GM23338 (cell line): ENCODE measurements around the gene VAPA. TPM values are rescaled to one million over a fixed set of nuclear protein-coding genes. Genes with fewer than 3 reads are reported as not detected.

ENCODE experiments used
- ATAC-seq: fragments of 200-7000 bp; cut with Tn5 transposase; 3 replicates; pipeline ENCODE4 v1.9.1; 2020
- DNase-seq: peaks from one replicate; pipeline ENCODE4 v3.0.0-alpha.2; 2015; ENCODE audit warnings: low spot score
- H2AFZ ChIP-seq: fragments of 200-600 bp; sonication (generic); 2 replicates; pipeline ENCODE4 v1.8.0; 2016; ENCODE audit warnings: antibody characterized with exemption, mild to moderate bottlenecking, moderate library complexity
- H3F3A ChIP-seq: fragments of 200-600 bp; sonication (generic); replicated peaks from 2 replicates; pipeline ENCODE4 v1.8.0; 2017; ENCODE audit warnings: antibody characterized with exemption, mixed run types, low read depth
- H3K27ac ChIP-seq: fragments of 200-600 bp; sonication (generic); 2 replicates; pipeline ENCODE4 v1.6.1; 2016; ENCODE audit warnings: low read depth
- H3K27me3 ChIP-seq: fragments of 200-600 bp; sonication (generic); 2 replicates; pipeline ENCODE4 v1.8.0; 2016; ENCODE audit warnings: mild to moderate bottlenecking, mixed run types, moderate library complexity; ENCODE audit not compliant: insufficient read depth
- H3K36me3 ChIP-seq: fragments of 200-600 bp; sonication (generic); 2 replicates; pipeline ENCODE4 v1.8.0; 2016; ENCODE audit warnings: mild to moderate bottlenecking; ENCODE audit not compliant: insufficient read depth
- H3K4me1 ChIP-seq: fragments of 200-600 bp; sonication (generic); 2 replicates; pipeline ENCODE4 v1.8.0; 2016; ENCODE audit warnings: mild to moderate bottlenecking, moderate library complexity; ENCODE audit not compliant: insufficient read depth
- H3K4me2 ChIP-seq: fragments of 200-600 bp; sonication (generic); 2 replicates; pipeline ENCODE4 v1.7.1; 2017; ENCODE audit warnings: mixed run types
- H3K4me3 ChIP-seq: fragments of 200-600 bp; sonication (generic); 2 replicates; pipeline ENCODE4 v1.6.1; 2016; ENCODE audit warnings: mixed run types
- H3K79me2 ChIP-seq: fragments of 200-600 bp; sonication (generic); replicated peaks from 2 replicates; pipeline ENCODE4 v1.8.0; 2017; ENCODE audit warnings: mild to moderate bottlenecking; ENCODE audit not compliant: insufficient read depth
- H3K9me2 ChIP-seq: fragments of 200-600 bp; sonication (generic); 2 replicates; pipeline ENCODE4 v1.8.0; 2017; ENCODE audit not compliant: insufficient read depth
- H4K20me1 ChIP-seq: fragments of 200-600 bp; sonication (generic); replicated peaks from 2 replicates; pipeline ENCODE4 v1.8.0; 2017; ENCODE audit warnings: mild to moderate bottlenecking; ENCODE audit not compliant: insufficient read depth
- H3K27ac Mint-ChIP-seq: 2 replicates; pipeline ENCODE4 v1.8.0; 2020; ENCODE audit warnings: inconsistent platforms, mild to moderate bottlenecking, moderate library complexity, mixed read lengths
- H3K27me3 Mint-ChIP-seq: 3 replicates; pipeline ENCODE4 v1.8.0; 2022; ENCODE audit warnings: low read depth, mild to moderate bottlenecking, moderate library complexity, mixed read lengths, inconsistent platforms; ENCODE audit not compliant: insufficient read depth, poor library complexity
- H3K36me3 Mint-ChIP-seq: 3 replicates; pipeline ENCODE4 v1.8.0; 2021; ENCODE audit warnings: low read depth, mild to moderate bottlenecking, inconsistent platforms, moderate library complexity, mixed read lengths
- H3K4me1 Mint-ChIP-seq: 3 replicates; pipeline ENCODE4 v1.8.0; 2020; ENCODE audit warnings: mild to moderate bottlenecking, inconsistent platforms, mixed read lengths
- H3K4me3 Mint-ChIP-seq: 3 replicates; pipeline ENCODE4 v1.8.0; 2021; ENCODE audit warnings: moderate library complexity, mild to moderate bottlenecking, inconsistent platforms, mixed read lengths
- H3K9me3 Mint-ChIP-seq: 3 replicates; pipeline ENCODE4 v1.8.0; 2020; ENCODE audit warnings: moderate library complexity, mild to moderate bottlenecking, inconsistent platforms, mixed read lengths
- CREB1 ChIP-seq: fragments of 250-450 bp; sonication (Bioruptor Pico); IDR thresholded peaks from 2 replicates; pipeline ENCODE4 v1.5.0; 2020; ENCODE audit warnings: low read depth, mild to moderate bottlenecking, moderate library complexity
- EZH2 ChIP-seq: fragments of 200-600 bp; sonication (generic); IDR thresholded peaks from one replicate; pipeline ENCODE4 v1.8.0; 2017; ENCODE audit warnings: antibody characterized with exemption, mild to moderate bottlenecking, low read depth; ENCODE audit not compliant: unreplicated experiment
- EZH2phosphoT487 ChIP-seq: fragments of 200-600 bp; sonication (generic); IDR thresholded peaks from one replicate; pipeline ENCODE4 v1.8.1; 2018; ENCODE audit warnings: antibody characterized with exemption; ENCODE audit not compliant: unreplicated experiment
- JUNB ChIP-seq: IDR thresholded peaks from one replicate; pipeline ENCODE4 v1.6.1; 2016; ENCODE audit warnings: antibody characterized with exemption; ENCODE audit not compliant: unreplicated experiment
- NANOG ChIP-seq: IDR thresholded peaks from 2 replicates; pipeline ENCODE4 v1.6.1; 2016; ENCODE audit warnings: antibody characterized with exemption, borderline replicate concordance
- POLR2AphosphoS5 ChIP-seq: IDR thresholded peaks from 2 replicates; pipeline ENCODE4 v1.6.1; 2016; ENCODE audit warnings: antibody characterized with exemption, low read depth
- STAT1 ChIP-seq: IDR thresholded peaks from one replicate; pipeline ENCODE4 v1.6.1; 2016; ENCODE audit warnings: antibody characterized with exemption; ENCODE audit not compliant: unreplicated experiment
- ZNF114 ChIP-seq: fragments of 250-450 bp; sonication (Bioruptor Pico); IDR thresholded peaks from 2 replicates; pipeline ENCODE4 v1.5.0; 2020; ENCODE audit warnings: mild to moderate bottlenecking, moderate library complexity
- polyA plus RNA-seq: library from polyadenylated mRNA; unstranded; fragments of >200 nt; fragmentation: Nextera tagmentation; extraction: Ambion mirVana; gene quantifications from 2 replicates; pipeline ENCODE4 v1.2.1, GENCODE V29; 2016
- total RNA-seq: library from RNA; depleted of rRNA; stranded (reverse); fragments of >200 nt; shearing (Covaris generic); gene quantifications from 2 replicates; pipeline ENCODE4 v1.2.3, GENCODE V29; 2014
- TF ChIP-seq, protein P1 (sequence below): fragments of 250-450 bp; sonication (Bioruptor Pico); IDR thresholded peaks from 2 replicates; pipeline ENCODE4 v1.5.0; 2020; ENCODE audit warnings: mild to moderate bottlenecking, moderate library complexity
- TF ChIP-seq, protein P2 (sequence below): IDR thresholded peaks from one replicate; pipeline ENCODE4 v1.6.1; 2018; ENCODE audit warnings: antibody characterized with exemption; ENCODE audit not compliant: unreplicated experiment
- TF ChIP-seq, protein P3 (sequence below): IDR thresholded peaks from 2 replicates; pipeline ENCODE4 v1.6.1; 2016; ENCODE audit warnings: antibody characterized with exemption

Gene VAPA
- total and polyA plus RNA-seq, 2 experiments from 2014 or later, result 162 to 178 TPM

DNA sequence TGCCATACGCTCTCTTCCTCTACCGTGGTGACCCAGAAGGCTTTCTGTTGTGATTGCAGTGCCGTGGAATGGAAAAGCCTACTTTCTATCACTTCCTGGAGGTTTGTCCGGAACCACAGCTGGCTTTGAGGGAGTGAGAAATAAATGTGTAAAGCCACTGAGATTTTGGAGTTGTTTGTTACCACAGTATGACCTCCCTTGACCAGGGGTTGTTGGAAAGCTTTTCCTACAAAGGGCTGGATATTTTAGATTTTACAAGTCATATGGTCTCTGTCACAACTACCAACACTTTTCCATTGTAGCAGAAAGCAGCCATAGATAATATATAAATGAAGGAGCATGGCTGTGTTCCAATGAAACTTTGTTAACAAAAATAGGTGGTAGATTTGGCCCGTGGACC, 70.3 kb downstream of the VAPA start:
- peaks cover 1% of the 10 kb centered on the region for H3K27me3 Mint-ChIP-seq
- DNase-seq, result no peak
- no peaks in the 10 kb centered on the region for H3K79me2 ChIP-seq

DNA sequence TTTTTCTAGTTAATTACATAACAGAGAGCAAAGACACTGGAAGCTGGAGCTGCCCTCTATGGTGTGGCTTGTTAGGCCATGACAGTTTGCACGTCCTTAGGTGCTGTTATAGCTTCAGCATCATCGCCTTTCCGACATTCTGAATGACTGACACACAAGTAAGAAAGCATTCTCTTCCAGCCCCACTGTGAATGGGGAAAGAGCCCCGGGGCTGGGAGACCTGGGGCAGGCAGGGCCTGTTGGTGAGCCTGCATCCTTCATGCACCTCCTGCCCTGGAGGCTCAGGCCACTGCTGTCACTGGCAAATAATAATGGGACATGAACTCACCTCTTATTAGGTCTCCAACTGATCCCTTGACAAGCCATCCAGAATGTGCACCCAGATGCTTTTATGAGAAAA, 71.8 kb downstream of the VAPA start:
- no peaks in the 10 kb centered on the region for H3K27me3 Mint-ChIP-seq
- Histone ChIP-seq H3K79me2 (no peaks in the 10 kb centered on the region), H3K4me1 (no peaks in the 10 kb centered on the region), H3K36me3 (no peaks in the 10 kb centered on the region; the same call in 1 of the 2 replicates), H3K27ac (no peak overlapping the region), H3K4me3 (no peak overlapping the region), H3K27me3 (no peaks in the 10 kb centered on the region), H3F3A (no peaks in the 10 kb centered on the region), H3K9me2 (no peaks in the 10 kb centered on the region; the same call in 1 of the 2 replicates), H4K20me1 (no peaks in the 10 kb centered on the region), H2AFZ (no peak overlapping the region), H3K4me2 (no peak overlapping the region)
- no peaks in the 10 kb centered on the region for H3K4me1 Mint-ChIP-seq
- no peak for DNase-seq
- no peak overlapping the region for H3K27ac Mint-ChIP-seq
- ATAC-seq, result no peak
- no peak overlapping the region for H3K4me3 Mint-ChIP-seq
- H3K9me3 Mint-ChIP-seq, result peaks cover 21% of the 10 kb centered on the region
- H3K36me3 Mint-ChIP-seq, result peaks cover 3% of the 10 kb centered on the region; the same call in 2 of the 3 replicates
- no peak for TF ChIP-seq POLR2AphosphoS5
- TF ChIP-seq, protein P1, sequence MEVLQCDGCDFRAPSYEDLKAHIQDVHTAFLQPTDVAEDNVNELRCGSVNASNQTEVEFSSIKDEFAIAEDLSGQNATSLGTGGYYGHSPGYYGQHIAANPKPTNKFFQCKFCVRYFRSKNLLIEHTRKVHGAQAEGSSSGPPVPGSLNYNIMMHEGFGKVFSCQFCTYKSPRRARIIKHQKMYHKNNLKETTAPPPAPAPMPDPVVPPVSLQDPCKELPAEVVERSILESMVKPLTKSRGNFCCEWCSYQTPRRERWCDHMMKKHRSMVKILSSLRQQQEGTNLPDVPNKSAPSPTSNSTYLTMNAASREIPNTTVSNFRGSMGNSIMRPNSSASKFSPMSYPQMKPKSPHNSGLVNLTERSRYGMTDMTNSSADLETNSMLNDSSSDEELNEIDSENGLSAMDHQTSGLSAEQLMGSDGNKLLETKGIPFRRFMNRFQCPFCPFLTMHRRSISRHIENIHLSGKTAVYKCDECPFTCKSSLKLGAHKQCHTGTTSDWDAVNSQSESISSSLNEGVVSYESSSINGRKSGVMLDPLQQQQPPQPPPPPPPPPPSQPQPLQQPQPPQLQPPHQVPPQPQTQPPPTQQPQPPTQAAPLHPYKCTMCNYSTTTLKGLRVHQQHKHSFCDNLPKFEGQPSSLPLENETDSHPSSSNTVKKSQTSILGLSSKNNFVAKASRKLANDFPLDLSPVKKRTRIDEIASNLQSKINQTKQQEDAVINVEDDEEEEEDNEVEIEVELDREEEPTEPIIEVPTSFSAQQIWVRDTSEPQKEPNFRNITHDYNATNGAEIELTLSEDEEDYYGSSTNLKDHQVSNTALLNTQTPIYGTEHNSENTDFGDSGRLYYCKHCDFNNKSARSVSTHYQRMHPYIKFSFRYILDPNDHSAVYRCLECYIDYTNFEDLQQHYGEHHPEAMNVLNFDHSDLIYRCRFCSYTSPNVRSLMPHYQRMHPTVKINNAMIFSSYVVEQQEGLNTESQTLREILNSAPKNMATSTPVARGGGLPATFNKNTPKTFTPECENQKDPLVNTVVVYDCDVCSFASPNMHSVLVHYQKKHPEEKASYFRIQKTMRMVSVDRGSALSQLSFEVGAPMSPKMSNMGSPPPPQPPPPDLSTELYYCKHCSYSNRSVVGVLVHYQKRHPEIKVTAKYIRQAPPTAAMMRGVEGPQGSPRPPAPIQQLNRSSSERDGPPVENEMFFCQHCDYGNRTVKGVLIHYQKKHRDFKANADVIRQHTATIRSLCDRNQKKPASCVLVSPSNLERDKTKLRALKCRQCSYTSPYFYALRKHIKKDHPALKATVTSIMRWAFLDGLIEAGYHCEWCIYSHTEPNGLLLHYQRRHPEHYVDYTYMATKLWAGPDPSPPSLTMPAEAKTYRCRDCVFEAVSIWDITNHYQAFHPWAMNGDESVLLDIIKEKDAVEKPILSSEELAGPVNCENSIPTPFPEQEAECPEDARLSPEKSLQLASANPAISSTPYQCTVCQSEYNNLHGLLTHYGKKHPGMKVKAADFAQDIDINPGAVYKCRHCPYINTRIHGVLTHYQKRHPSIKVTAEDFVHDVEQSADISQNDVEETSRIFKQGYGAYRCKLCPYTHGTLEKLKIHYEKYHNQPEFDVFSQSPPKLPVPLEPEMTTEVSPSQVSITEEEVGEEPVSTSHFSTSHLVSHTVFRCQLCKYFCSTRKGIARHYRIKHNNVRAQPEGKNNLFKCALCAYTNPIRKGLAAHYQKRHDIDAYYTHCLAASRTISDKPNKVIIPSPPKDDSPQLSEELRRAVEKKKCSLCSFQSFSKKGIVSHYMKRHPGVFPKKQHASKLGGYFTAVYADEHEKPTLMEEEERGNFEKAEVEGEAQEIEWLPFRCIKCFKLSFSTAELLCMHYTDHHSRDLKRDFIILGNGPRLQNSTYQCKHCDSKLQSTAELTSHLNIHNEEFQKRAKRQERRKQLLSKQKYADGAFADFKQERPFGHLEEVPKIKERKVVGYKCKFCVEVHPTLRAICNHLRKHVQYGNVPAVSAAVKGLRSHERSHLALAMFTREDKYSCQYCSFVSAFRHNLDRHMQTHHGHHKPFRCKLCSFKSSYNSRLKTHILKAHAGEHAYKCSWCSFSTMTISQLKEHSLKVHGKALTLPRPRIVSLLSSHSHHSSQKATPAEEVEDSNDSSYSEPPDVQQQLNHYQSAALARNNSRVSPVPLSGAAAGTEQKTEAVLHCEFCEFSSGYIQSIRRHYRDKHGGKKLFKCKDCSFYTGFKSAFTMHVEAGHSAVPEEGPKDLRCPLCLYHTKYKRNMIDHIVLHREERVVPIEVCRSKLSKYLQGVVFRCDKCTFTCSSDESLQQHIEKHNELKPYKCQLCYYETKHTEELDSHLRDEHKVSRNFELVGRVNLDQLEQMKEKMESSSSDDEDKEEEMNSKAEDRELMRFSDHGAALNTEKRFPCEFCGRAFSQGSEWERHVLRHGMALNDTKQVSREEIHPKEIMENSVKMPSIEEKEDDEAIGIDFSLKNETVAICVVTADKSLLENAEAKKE, result no peak
- TF ChIP-seq JUNB, result no peak
- no peak for TF ChIP-seq STAT1
- TF ChIP-seq ZNF114, result no peak

More for the DNA sequence above, 70.3 kb downstream of the VAPA start:
- Histone ChIP-seq H3K4me2 (no peak overlapping the region), H4K20me1 (no peaks in the 10 kb centered on the region), H3K4me3 (no peak overlapping the region), H3K27ac (no peak overlapping the region), H3K9me2 (no peaks in the 10 kb centered on the region; the same call in 1 of the 2 replicates), H3K27me3 (no peaks in the 10 kb centered on the region), H3K36me3 (no peaks in the 10 kb centered on the region; the same call in 1 of the 2 replicates), H3K4me1 (no peaks in the 10 kb centered on the region), H3F3A (no peaks in the 10 kb centered on the region), H2AFZ (no peak overlapping the region)
- H3K4me1 Mint-ChIP-seq, result no peaks in the 10 kb centered on the region
- TF ChIP-seq STAT1 (no peak), EZH2phosphoT487 (no peak), NANOG (no peak), EZH2 (no peak), ZNF114 (no peak), POLR2AphosphoS5 (no peak), CREB1 (CRISPR knock-in tag) (no peak)
- TF ChIP-seq, protein P2, sequence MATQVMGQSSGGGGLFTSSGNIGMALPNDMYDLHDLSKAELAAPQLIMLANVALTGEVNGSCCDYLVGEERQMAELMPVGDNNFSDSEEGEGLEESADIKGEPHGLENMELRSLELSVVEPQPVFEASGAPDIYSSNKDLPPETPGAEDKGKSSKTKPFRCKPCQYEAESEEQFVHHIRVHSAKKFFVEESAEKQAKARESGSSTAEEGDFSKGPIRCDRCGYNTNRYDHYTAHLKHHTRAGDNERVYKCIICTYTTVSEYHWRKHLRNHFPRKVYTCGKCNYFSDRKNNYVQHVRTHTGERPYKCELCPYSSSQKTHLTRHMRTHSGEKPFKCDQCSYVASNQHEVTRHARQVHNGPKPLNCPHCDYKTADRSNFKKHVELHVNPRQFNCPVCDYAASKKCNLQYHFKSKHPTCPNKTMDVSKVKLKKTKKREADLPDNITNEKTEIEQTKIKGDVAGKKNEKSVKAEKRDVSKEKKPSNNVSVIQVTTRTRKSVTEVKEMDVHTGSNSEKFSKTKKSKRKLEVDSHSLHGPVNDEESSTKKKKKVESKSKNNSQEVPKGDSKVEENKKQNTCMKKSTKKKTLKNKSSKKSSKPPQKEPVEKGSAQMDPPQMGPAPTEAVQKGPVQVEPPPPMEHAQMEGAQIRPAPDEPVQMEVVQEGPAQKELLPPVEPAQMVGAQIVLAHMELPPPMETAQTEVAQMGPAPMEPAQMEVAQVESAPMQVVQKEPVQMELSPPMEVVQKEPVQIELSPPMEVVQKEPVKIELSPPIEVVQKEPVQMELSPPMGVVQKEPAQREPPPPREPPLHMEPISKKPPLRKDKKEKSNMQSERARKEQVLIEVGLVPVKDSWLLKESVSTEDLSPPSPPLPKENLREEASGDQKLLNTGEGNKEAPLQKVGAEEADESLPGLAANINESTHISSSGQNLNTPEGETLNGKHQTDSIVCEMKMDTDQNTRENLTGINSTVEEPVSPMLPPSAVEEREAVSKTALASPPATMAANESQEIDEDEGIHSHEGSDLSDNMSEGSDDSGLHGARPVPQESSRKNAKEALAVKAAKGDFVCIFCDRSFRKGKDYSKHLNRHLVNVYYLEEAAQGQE, result no peak
- TF ChIP-seq, protein P3, sequence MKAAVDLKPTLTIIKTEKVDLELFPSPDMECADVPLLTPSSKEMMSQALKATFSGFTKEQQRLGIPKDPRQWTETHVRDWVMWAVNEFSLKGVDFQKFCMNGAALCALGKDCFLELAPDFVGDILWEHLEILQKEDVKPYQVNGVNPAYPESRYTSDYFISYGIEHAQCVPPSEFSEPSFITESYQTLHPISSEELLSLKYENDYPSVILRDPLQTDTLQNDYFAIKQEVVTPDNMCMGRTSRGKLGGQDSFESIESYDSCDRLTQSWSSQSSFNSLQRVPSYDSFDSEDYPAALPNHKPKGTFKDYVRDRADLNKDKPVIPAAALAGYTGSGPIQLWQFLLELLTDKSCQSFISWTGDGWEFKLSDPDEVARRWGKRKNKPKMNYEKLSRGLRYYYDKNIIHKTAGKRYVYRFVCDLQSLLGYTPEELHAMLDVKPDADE, result no peak
- H3K27ac Mint-ChIP-seq, result no peak overlapping the region
- H3K4me3 Mint-ChIP-seq, result no peak overlapping the region
- H3K36me3 Mint-ChIP-seq, result peaks cover 3% of the 10 kb centered on the region; the same call in 2 of the 3 replicates
- H3K9me3 Mint-ChIP-seq, result peaks cover 30% of the 10 kb centered on the region
- ATAC-seq, result no peak
